Measurements from ENCODE around the gene ENOX1. TPM values are rescaled to one million over a fixed set of nuclear protein-coding genes. Genes with fewer than 3 reads are reported as not detected.

ENOX1 gene
- total and polyA plus RNA-seq, 7 donors: 0.23 to 20.2 (median 11.1) TPM

DNA sequence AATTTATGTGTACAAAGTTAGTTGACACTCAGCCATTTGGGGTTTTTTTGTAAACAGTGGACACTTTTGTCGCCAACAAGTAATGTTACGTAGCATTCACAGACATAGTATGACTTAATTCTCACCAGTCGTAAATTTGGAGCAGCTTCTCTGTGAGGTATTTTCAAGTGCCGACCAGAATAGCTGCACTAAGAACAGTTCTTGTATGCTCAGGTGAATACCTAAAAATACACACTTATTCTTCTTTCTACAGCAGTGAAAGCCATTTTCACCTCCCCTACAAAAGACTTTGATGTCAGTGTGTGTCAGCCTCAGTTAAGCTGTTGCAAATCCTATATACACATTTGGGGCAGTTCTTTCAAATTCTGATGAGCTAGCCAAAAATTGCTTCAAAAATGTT is 206.5 kb downstream of the ENOX1 start:
- Histone ChIP-seq H3K27ac (no peak overlapping the region), H3K9me3 (no peaks in the 10 kb centered on the region), H3K27me3 (no peaks in the 10 kb centered on the region), H3K36me3 (no peaks in the 10 kb centered on the region), H3K4me3 (no peak overlapping the region), H3K4me1 (no peaks in the 10 kb centered on the region)
- 86 to 90% methylated on average over 4 of the region's 4 CpGs for WGBS, 2 donors
- intact Hi-C loops (cut with DNase I): no loop called here
- DNase-seq: no peak
- TF ChIP-seq CTCF (IDR thresholded peaks at IDR 0.05) (no peak), POLR2AphosphoS5 (IDR thresholded peaks at IDR 0.05) (no peak), POLR2A (IDR thresholded peaks at IDR 0.05) (no peak), EP300 (IDR thresholded peaks at IDR 0.05) (no peak)

DNA sequence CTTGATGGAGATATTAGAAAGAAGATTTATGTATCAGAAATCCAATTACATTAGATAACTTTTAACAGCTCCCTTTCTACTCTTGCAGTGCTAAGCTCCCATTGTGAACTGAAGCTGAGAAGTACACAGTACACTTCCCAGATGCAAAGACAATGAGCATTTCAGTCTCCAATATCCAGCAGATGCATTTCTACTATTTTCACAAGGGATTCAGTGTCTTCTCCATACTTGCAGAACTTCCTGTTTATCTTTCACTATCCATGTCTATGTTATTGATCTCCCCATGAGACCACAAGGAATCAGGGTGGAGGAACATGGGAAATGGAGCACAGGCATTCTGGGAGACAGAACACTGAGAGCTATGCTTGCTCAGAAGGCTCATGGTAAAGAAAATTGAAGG is 207.5 kb downstream of the ENOX1 start:
- H3K27ac ChIP-seq: no peak overlapping the region
- no peak overlapping the region for H3K4me3 ChIP-seq
- H3K27me3 ChIP-seq: no peaks in the 10 kb centered on the region
- DNase-seq: no peak
- H3K4me1 ChIP-seq: peaks cover 0 to 9% (median 6%) of the 10 kb centered on the region in 4 donors
- H3K9me3 ChIP-seq: no peaks in the 10 kb centered on the region
- TF ChIP-seq EP300 (IDR thresholded peaks at IDR 0.05) (no peak), POLR2A (IDR thresholded peaks at IDR 0.05) (no peak)
- intact Hi-C loops (cut with DNase I): no loop called here
- no peaks in the 10 kb centered on the region for H3K36me3 ChIP-seq

DNA sequence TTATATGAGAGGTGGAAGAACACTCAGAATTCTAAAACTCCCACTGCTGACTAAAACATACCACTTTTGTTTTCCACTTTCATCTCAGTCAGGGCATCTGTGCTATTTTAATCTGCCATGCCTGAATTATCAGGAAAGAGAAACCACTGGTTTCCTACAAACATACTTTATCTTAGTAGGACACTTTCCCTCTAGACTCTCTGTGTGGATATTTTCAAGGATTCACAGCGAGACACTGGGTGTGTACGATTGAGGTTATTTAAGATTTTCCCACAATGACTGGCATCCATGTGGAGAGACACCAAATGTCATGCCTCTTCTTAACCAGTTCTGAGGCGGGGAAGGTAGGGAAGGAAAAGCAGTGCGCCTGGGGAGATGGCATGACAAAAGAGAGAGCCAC is 212.2 kb downstream of the ENOX1 start:
- no peak for DNase-seq
- H3K36me3 ChIP-seq: no peaks in the 10 kb centered on the region
- H3K4me1 ChIP-seq: peaks cover 0 to 37% (median 20%) of the 10 kb centered on the region in 4 donors
- intact Hi-C loops (cut with DNase I): loop anchor here (5.0 kb wide), 1 partner anchor 213 kb away; the partner anchor contains the start of gene ENOX1
- no peak overlapping the region for H3K4me3 ChIP-seq
- no peaks in the 10 kb centered on the region for H3K27me3 ChIP-seq
- no peak for TF ChIP-seq CTCF (IDR thresholded peaks at IDR 0.05)
- no peak for TF ChIP-seq POLR2AphosphoS5 (IDR thresholded peaks at IDR 0.05)
- no peak for TF ChIP-seq EP300 (IDR thresholded peaks at IDR 0.05)
- TF ChIP-seq POLR2A (IDR thresholded peaks at IDR 0.05): no peak
- H3K9me3 ChIP-seq: no peaks in the 10 kb centered on the region
- WGBS, 2 donors: 70 to 86% methylated on average over 4 of the region's 4 CpGs
- H3K27ac ChIP-seq: peak overlapping the region in 2 of 4 donors; percentile 46 to 48

- Histone ChIP-seq H3K4me1 (peaks cover 0 to 44% (median 25%) of the 10 kb centered on the region in 4 donors), H3K9me3 (no peaks in the 10 kb centered on the region), H3K27me3 (no peaks in the 10 kb centered on the region), H3K4me3 (no peak overlapping the region), H3K36me3 (no peaks in the 10 kb centered on the region), H3K27ac (peak overlapping the region in 2 of 4 donors; percentile 46 to 48)
- 94 to 95% methylated on average over 6 of the region's 6 CpGs for WGBS, 2 donors
- TF ChIP-seq CTCF (IDR thresholded peaks at IDR 0.05): no peak
- no peak for TF ChIP-seq EP300 (IDR thresholded peaks at IDR 0.05)
- TF ChIP-seq POLR2AphosphoS5 (IDR thresholded peaks at IDR 0.05): no peak
- no peak for DNase-seq
- intact Hi-C loops (cut with DNase I): loop anchor here (5.0 kb wide), 1 partner anchor 213 kb away; the partner anchor contains the start of gene ENOX1
Measured at GRCh38 chr13:43573802-43574514, 212.8 kb downstream of the ENOX1 start.

DNA sequence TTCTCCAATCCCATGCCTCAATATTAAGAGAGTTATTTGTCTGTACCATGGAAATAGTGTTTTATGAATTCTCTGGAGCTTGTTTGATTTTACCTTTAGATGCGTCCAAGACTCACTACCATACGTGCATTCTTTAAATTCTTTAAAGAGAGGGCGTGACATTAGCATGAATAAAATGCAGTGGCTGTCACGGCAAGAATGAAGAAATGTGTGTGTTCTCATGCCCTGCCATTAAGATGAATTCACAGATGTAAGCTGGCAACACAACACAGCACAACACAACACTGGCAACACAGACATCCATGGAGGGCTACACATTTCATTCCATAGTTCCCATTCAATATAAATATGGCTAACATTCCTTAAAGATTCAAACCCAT is 213.4 kb downstream of the ENOX1 start:
- intact Hi-C loops (cut with DNase I): loop anchor here (5.0 kb wide), 1 partner anchor 214 kb away; the partner anchor contains the start of gene ENOX1

More for the DNA sequence above, 213.4 kb downstream of the ENOX1 start:
- no peak overlapping the region for H3K4me3 ChIP-seq
- no peaks in the 10 kb centered on the region for H3K27me3 ChIP-seq
- peaks cover 0 to 50% (median 29%) of the 10 kb centered on the region in 4 donors for H3K4me1 ChIP-seq
- no peak for DNase-seq
- H3K27ac ChIP-seq: peak overlapping the region in 3 of 4 donors; percentile 32 to 48 (median 46)
- WGBS, 2 donors: 83 to 84% methylated on average over 4 of the region's 4 CpGs
- H3K9me3 ChIP-seq: no peaks in the 10 kb centered on the region
- TF ChIP-seq POLR2A (IDR thresholded peaks at IDR 0.05) (no peak), CTCF (IDR thresholded peaks at IDR 0.05) (no peak), EP300 (IDR thresholded peaks at IDR 0.05) (no peak), POLR2AphosphoS5 (IDR thresholded peaks at IDR 0.05) (no peak)
- H3K36me3 ChIP-seq: no peaks in the 10 kb centered on the region
